Measurements from ENCODE around the gene DSG4. TPM values are rescaled to one million over a fixed set of nuclear protein-coding genes. Genes with fewer than 3 reads are reported as not detected.
"Not testable (repeated sequence)": the region's sequence is repeated elsewhere in the genome, so short reads cannot be mapped to it uniquely, and the experiment has no call there.

The DSG4 gene, protein sequence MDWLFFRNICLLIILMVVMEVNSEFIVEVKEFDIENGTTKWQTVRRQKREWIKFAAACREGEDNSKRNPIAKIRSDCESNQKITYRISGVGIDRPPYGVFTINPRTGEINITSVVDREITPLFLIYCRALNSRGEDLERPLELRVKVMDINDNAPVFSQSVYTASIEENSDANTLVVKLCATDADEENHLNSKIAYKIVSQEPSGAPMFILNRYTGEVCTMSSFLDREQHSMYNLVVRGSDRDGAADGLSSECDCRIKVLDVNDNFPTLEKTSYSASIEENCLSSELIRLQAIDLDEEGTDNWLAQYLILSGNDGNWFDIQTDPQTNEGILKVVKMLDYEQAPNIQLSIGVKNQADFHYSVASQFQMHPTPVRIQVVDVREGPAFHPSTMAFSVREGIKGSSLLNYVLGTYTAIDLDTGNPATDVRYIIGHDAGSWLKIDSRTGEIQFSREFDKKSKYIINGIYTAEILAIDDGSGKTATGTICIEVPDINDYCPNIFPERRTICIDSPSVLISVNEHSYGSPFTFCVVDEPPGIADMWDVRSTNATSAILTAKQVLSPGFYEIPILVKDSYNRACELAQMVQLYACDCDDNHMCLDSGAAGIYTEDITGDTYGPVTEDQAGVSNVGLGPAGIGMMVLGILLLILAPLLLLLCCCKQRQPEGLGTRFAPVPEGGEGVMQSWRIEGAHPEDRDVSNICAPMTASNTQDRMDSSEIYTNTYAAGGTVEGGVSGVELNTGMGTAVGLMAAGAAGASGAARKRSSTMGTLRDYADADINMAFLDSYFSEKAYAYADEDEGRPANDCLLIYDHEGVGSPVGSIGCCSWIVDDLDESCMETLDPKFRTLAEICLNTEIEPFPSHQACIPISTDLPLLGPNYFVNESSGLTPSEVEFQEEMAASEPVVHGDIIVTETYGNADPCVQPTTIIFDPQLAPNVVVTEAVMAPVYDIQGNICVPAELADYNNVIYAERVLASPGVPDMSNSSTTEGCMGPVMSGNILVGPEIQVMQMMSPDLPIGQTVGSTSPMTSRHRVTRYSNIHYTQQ
- total RNA-seq = not detected

DNA sequence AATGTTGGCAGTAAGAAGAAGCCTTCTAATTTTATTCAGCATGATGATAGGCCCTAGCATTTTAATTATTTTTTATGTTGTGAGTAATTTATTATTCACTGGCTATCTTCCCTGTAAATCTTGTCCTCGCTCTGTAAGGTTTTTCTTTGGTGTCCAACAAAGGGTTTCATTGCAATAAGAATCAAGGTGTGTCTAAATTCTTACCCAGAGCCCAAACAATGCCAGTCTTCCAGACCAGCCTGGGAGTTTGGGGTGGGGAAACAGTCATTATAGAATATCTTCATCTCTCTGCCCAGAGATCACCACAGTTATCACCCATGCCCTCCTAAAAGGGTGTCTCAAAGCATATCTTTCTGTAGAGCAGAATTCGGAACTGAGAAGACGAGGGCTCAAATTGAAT is at the start of gene DSG4:
TSS of gene DSG4 (plus strand) at position 301 of the 400 bp plus-strand sequence. CDS start 135 bp downstream, outside the sequence.
- Mint-ChIP-seq H3K27ac (no peak within 1 kb of the TSS), H3K27me3 (ENCODE audit: low read depth) (no peaks in the 10 kb centered on the region), H3K4me1 (ENCODE audit: low read depth) (no peaks in the 10 kb centered on the region), H3K4me3 (no peak within 1 kb of the TSS), H3K9me3 (peaks cover 2 to 4% of the 10 kb centered on the region in 2 donors), H3K36me3 (ENCODE audit: insufficient read depth in 2 of 2) (no peaks in the 10 kb centered on the region)
- DNase-seq (no peak), ATAC-seq (replicated peaks in 1 of 2) (no peak)

- ATAC-seq (replicated peaks in 1 of 2) (no peak), DNase-seq (no peak)
- Mint-ChIP-seq H3K36me3 (ENCODE audit: insufficient read depth in 2 of 2) (no peaks in the 10 kb centered on the region), H3K4me3 (no peak overlapping the region), H3K9me3 (peaks cover 0 to 5% of the 10 kb centered on the region in 2 donors), H3K27ac (no peak overlapping the region), H3K4me1 (ENCODE audit: low read depth) (no peaks in the 10 kb centered on the region), H3K27me3 (ENCODE audit: low read depth) (no peaks in the 10 kb centered on the region)
Measured at GRCh38 chr18:31329787-31330438, 46.7 kb upstream of the DSG4 start.

- no peaks in the 10 kb centered on the region for H3K27me3 Mint-ChIP-seq (ENCODE audit: low read depth)
- H3K9me3 Mint-ChIP-seq = peaks cover 2% of the 10 kb centered on the region in 2 donors
- no peak overlapping the region for H3K27ac Mint-ChIP-seq
- ATAC-seq (replicated peaks in 1 of 2) (no peak), DNase-seq (no peak)
- no peaks in the 10 kb centered on the region for H3K4me1 Mint-ChIP-seq (ENCODE audit: low read depth)
- no peak overlapping the region for H3K4me3 Mint-ChIP-seq
- no peaks in the 10 kb centered on the region for H3K36me3 Mint-ChIP-seq (ENCODE audit: insufficient read depth in 2 of 2)
Measured at GRCh38 chr18:31343454-31343853, 33.1 kb upstream of the DSG4 start.

GRCh38 chr18:31353336-31353735 is 23.2 kb upstream of the DSG4 start:
- not testable (repeated sequence) for H3K4me1 Mint-ChIP-seq (ENCODE audit: low read depth); ATAC-seq (replicated peaks in 1 of 2); H3K27ac Mint-ChIP-seq; H3K27me3 Mint-ChIP-seq (ENCODE audit: low read depth); H3K9me3 Mint-ChIP-seq; DNase-seq; H3K4me3 Mint-ChIP-seq; H3K36me3 Mint-ChIP-seq (ENCODE audit: insufficient read depth in 2 of 2)

- Mint-ChIP-seq H3K27me3 (ENCODE audit: low read depth) (no peaks in the 10 kb centered on the region), H3K9me3 (peaks cover 0 to 8% of the 10 kb centered on the region in 2 donors), H3K4me1 (ENCODE audit: low read depth) (no peaks in the 10 kb centered on the region), H3K27ac (no peak overlapping the region), H3K36me3 (ENCODE audit: insufficient read depth in 2 of 2) (peaks cover 0 to 1% of the 10 kb centered on the region in 2 donors), H3K4me3 (no peak overlapping the region)
- ATAC-seq (replicated peaks in 1 of 2) (no peak), DNase-seq (no peak)
Measured at GRCh38 chr18:31354990-31355389, 21.6 kb upstream of the DSG4 start.

- no peaks in the 10 kb centered on the region for H3K4me1 Mint-ChIP-seq (ENCODE audit: low read depth)
- H3K9me3 Mint-ChIP-seq = peaks cover 0 to 8% of the 10 kb centered on the region in 2 donors
- H3K36me3 Mint-ChIP-seq (ENCODE audit: insufficient read depth in 2 of 2) = peaks cover 0 to 1% of the 10 kb centered on the region in 2 donors
- no peaks in the 10 kb centered on the region for H3K27me3 Mint-ChIP-seq (ENCODE audit: low read depth)
- ATAC-seq (replicated peaks in 1 of 2) = no peak
- no peak overlapping the region for H3K27ac Mint-ChIP-seq
- no peak for DNase-seq
- no peak overlapping the region for H3K4me3 Mint-ChIP-seq
Measured at GRCh38 chr18:31356025-31356424, 20.6 kb upstream of the DSG4 start.

- Mint-ChIP-seq H3K9me3 (peaks cover 3 to 9% of the 10 kb centered on the region in 2 donors), H3K27ac (no peak overlapping the region)
- no peak for ATAC-seq (replicated peaks in 1 of 2)
Measured at GRCh38 chr18:31364190-31364589, 12.4 kb upstream of the DSG4 start.

GRCh38 chr18:31369478-31369877 is 7.1 kb upstream of the DSG4 start:
- H3K36me3 Mint-ChIP-seq (ENCODE audit: insufficient read depth in 2 of 2) = no peaks in the 10 kb centered on the region
- H3K4me3 Mint-ChIP-seq = no peak overlapping the region
- no peak overlapping the region for H3K27ac Mint-ChIP-seq
- no peak for ATAC-seq (replicated peaks in 1 of 2)
- H3K9me3 Mint-ChIP-seq = peaks cover 0 to 2% of the 10 kb centered on the region in 2 donors
- H3K27me3 Mint-ChIP-seq (ENCODE audit: low read depth) = no peaks in the 10 kb centered on the region
- H3K4me1 Mint-ChIP-seq (ENCODE audit: low read depth) = no peaks in the 10 kb centered on the region
- DNase-seq = no peak

More at GRCh38 chr18:31364190-31364589, 12.4 kb upstream of the DSG4 start:
- no peak overlapping the region for H3K4me3 Mint-ChIP-seq
- no peaks in the 10 kb centered on the region for H3K27me3 Mint-ChIP-seq (ENCODE audit: low read depth)
- no peak for DNase-seq
- no peaks in the 10 kb centered on the region for H3K36me3 Mint-ChIP-seq (ENCODE audit: insufficient read depth in 2 of 2)
- no peaks in the 10 kb centered on the region for H3K4me1 Mint-ChIP-seq (ENCODE audit: low read depth)

DNA sequence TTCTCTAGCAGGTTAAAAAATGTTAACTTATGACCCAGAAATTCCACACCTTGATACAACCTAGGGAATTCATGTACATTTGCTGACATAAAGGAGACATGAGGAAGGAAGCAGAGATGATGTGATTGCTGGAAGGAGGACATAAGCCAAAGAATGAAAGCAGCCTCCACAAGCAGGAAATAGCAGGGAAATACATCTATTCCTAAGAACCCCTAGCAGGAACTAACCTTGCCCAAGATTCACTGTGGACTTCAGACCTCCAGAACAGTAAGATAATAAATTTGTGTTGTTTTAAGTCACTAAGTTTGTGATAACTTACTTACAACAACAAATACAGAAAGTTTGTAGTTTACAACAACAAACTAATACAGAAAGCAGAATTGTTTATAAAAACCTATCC is 4.6 kb upstream of the DSG4 start:
- no peak for ATAC-seq (replicated peaks in 1 of 2)
- Mint-ChIP-seq H3K27me3 (ENCODE audit: low read depth) (no peaks in the 10 kb centered on the region), H3K4me1 (ENCODE audit: low read depth) (no peaks in the 10 kb centered on the region), H3K9me3 (peaks cover 0 to 2% of the 10 kb centered on the region in 2 donors), H3K27ac (no peak overlapping the region), H3K4me3 (no peak overlapping the region), H3K36me3 (ENCODE audit: insufficient read depth in 2 of 2) (no peaks in the 10 kb centered on the region)
- no peak for DNase-seq

GRCh38 chr18:31373641-31374040 is 2.9 kb upstream of the DSG4 start:
- H3K36me3 Mint-ChIP-seq (ENCODE audit: insufficient read depth in 2 of 2) = no peaks in the 10 kb centered on the region
- ATAC-seq (replicated peaks in 1 of 2) = no peak

GRCh38 chr18:31380912-31381311 is 4.3 kb downstream of the DSG4 start:
- DNase-seq = no peak
- no peaks in the 10 kb centered on the region for H3K4me1 Mint-ChIP-seq (ENCODE audit: low read depth)
- ATAC-seq (replicated peaks in 1 of 2) = no peak
- no peak overlapping the region for H3K27ac Mint-ChIP-seq
- H3K27me3 Mint-ChIP-seq (ENCODE audit: low read depth) = no peaks in the 10 kb centered on the region
- H3K36me3 Mint-ChIP-seq (ENCODE audit: insufficient read depth in 2 of 2) = no peaks in the 10 kb centered on the region
- peaks cover 4 to 5% of the 10 kb centered on the region in 2 donors for H3K9me3 Mint-ChIP-seq
- H3K4me3 Mint-ChIP-seq = no peak overlapping the region

More at GRCh38 chr18:31373641-31374040, 2.9 kb upstream of the DSG4 start:
- no peak for DNase-seq
- Mint-ChIP-seq H3K4me1 (ENCODE audit: low read depth) (no peaks in the 10 kb centered on the region), H3K9me3 (peaks cover 0 to 2% of the 10 kb centered on the region in 2 donors), H3K27me3 (ENCODE audit: low read depth) (no peaks in the 10 kb centered on the region), H3K4me3 (no peak overlapping the region), H3K27ac (no peak overlapping the region)

DNA sequence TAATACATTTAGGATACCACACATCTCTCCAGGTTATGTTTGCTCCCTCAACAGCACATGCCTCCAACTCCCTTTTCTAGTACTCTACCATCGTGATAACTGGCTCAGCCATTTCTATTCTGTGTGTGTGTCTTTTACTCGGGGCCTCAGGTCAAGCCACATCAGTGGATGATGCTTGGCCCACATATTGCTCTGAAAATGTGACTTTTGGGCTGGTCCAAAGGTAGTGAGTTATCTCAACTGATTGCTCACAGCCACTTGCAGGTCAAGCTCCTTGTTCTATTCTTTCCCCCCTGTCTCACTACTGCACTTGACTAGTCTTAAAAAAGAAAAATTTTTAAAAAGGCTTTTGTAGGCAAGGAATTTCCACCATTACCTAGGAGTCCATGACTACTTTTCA is 5.5 kb downstream of the DSG4 start:
- no peaks in the 10 kb centered on the region for H3K27me3 Mint-ChIP-seq (ENCODE audit: low read depth)
- H3K4me1 Mint-ChIP-seq (ENCODE audit: low read depth) = no peaks in the 10 kb centered on the region
- H3K27ac Mint-ChIP-seq = no peak overlapping the region
- DNase-seq (no peak), ATAC-seq (replicated peaks in 1 of 2) (no peak)
- H3K36me3 Mint-ChIP-seq (ENCODE audit: insufficient read depth in 2 of 2) = no peaks in the 10 kb centered on the region
- H3K4me3 Mint-ChIP-seq = no peak overlapping the region
- peaks cover 4 to 5% of the 10 kb centered on the region in 2 donors for H3K9me3 Mint-ChIP-seq

All from activated T-cell treated with anti-CD3 and anti-CD28 coated beads, Interleukin-2, amount 50 U/mL, for 72 hours (primary cell).